Left ventricle myocardium superior (tissue), 1 donor: Measurements from ENCODE around the gene LRRC4. TPM values are rescaled to one million over a fixed set of nuclear protein-coding genes. Genes with fewer than 3 reads are reported as not detected.

Experiments
- ATAC-seq: fragments of 200-7000 bp; cut with Tn5 transposase; one replicate; pipeline ENCODE4 v1.9.1; 2020; ENCODE audit warnings: mild to moderate bottlenecking, moderate library complexity
- DNase-seq: peaks from one replicate; pipeline ENCODE4 v3.0.0-alpha.2; 2020
- intact Hi-C: fragments of 100-400 bp; cut with micrococcal nuclease; formaldehyde crosslinking; loops from one replicate; pipeline ENCODE4 v1.11.0; 2022
- total RNA-seq: library from RNA; stranded (reverse); fragmentation: NEBNext Ultra II Directional; extraction: Animal tissue kit (Norgen Biotek cat#: 25700); gene quantifications from one replicate; pipeline ENCODE4 v1.2.1, GENCODE V29; 2021
- donor health status: DM: no; HTN: yes; CAD: no; lungs with severe emphysema.

LRRC4 gene
- total RNA-seq, 1 donor from 2014 or later: 3.3 TPM

- no peak for ATAC-seq
- no peak for DNase-seq
- intact Hi-C loops: no loop called here
These were observed 28.8 kb upstream of the LRRC4 start for GRCh38 chr7:128060018-128060417.

- peak; percentile 48 for ATAC-seq
- no peak for DNase-seq
- intact Hi-C loops: no loop called here
These were observed 28.1 kb upstream of the LRRC4 start for GRCh38 chr7:128059143-128059988.

GRCh38 chr7:128057909-128058308 lies 26.7 kb upstream of the LRRC4 start:
- DNase-seq (no peak), ATAC-seq (no peak)
- intact Hi-C loops: no loop called here

- intact Hi-C loops: no loop called here
- DNase-seq (no peak), ATAC-seq (no peak)
These were observed 25.7 kb upstream of the LRRC4 start for GRCh38 chr7:128056901-128057300.

- ATAC-seq: no peak
- DNase-seq: no peak
- intact Hi-C loops: no loop called here
These were observed 24.4 kb upstream of the LRRC4 start for GRCh38 chr7:128055637-128056036.

GRCh38 chr7:128054511-128054910 lies 23.3 kb upstream of the LRRC4 start:
- DNase-seq (no peak), ATAC-seq (no peak)
- intact Hi-C loops: no loop called here

GRCh38 chr7:128053991-128054390 lies 22.8 kb upstream of the LRRC4 start:
- ATAC-seq (no peak), DNase-seq (no peak)
- intact Hi-C loops: no loop called here

- DNase-seq (no peak), ATAC-seq (no peak)
- intact Hi-C loops: no loop called here
These were observed 21.8 kb upstream of the LRRC4 start for GRCh38 chr7:128053023-128053422.

GRCh38 chr7:128052404-128052803 lies 21.2 kb upstream of the LRRC4 start:
- DNase-seq: no peak
- no peak for ATAC-seq
- intact Hi-C loops: no loop called here

GRCh38 chr7:128045766-128046165 lies 14.5 kb upstream of the LRRC4 start:
- intact Hi-C loops: no loop called here
- DNase-seq (no peak), ATAC-seq (no peak)

- intact Hi-C loops: no loop called here
- ATAC-seq: no peak
These were observed 13.9 kb upstream of the LRRC4 start for GRCh38 chr7:128045158-128045557.

GRCh38 chr7:128044064-128044463 lies 12.8 kb upstream of the LRRC4 start:
- ATAC-seq (no peak), DNase-seq (no peak)
- intact Hi-C loops: no loop called here

More at GRCh38 chr7:128045158-128045557, 13.9 kb upstream of the LRRC4 start:
- DNase-seq: no peak

GRCh38 chr7:128042012-128042411 lies 10.8 kb upstream of the LRRC4 start:
- DNase-seq (no peak), ATAC-seq (no peak)
- intact Hi-C loops: no loop called here

GRCh38 chr7:128041203-128041602 lies 10.0 kb upstream of the LRRC4 start:
- no peak for ATAC-seq
- intact Hi-C loops: no loop called here

GRCh38 chr7:128040205-128040604 lies 9.0 kb upstream of the LRRC4 start:
- DNase-seq: no peak
- no peak for ATAC-seq
- intact Hi-C loops: no loop called here

More at GRCh38 chr7:128041203-128041602, 10.0 kb upstream of the LRRC4 start:
- no peak for DNase-seq

GRCh38 chr7:128039544-128039953 lies 8.3 kb upstream of the LRRC4 start:
- ATAC-seq (no peak), DNase-seq (no peak)
- intact Hi-C loops: no loop called here

GRCh38 chr7:128037880-128038619 lies 6.8 kb upstream of the LRRC4 start:
- intact Hi-C loops: no loop called here
- no peak for ATAC-seq
- DNase-seq: no peak

- no peak for ATAC-seq
- intact Hi-C loops: no loop called here
- no peak for DNase-seq
These were observed 5.8 kb upstream of the LRRC4 start for GRCh38 chr7:128037081-128037480.

- intact Hi-C loops: no loop called here
- DNase-seq (no peak), ATAC-seq (no peak)
These were observed 5.1 kb upstream of the LRRC4 start for GRCh38 chr7:128036226-128036940.

- DNase-seq (no peak), ATAC-seq (no peak)
- intact Hi-C loops: no loop called here
These were observed 4.5 kb upstream of the LRRC4 start for GRCh38 chr7:128035712-128036111.
